A549 (cell line): ENCODE results near the gene PLCB1.

Experiments used
- BHLHE40 ChIP-seq: IDR thresholded peaks from 2 replicates; pipeline ENCODE4 v1.6.1; 2012; ENCODE audit warnings: low read depth, low read length, inconsistent platforms
- CTCF ChIP-seq: fragments of >200 bp; sonication (Bioruptor Twin); formaldehyde crosslinking; IDR thresholded peaks from 3 replicates; pipeline ENCODE4 v1.5.1; 2016
- EP300 ChIP-seq, 2 experiments: fragments of >200 bp; sonication (Bioruptor Twin); formaldehyde crosslinking; IDR thresholded peaks; 2 replicates in 1 of 2; 3 replicates in 1 of 2; pipeline ENCODE4 v1.6.1; 2016 to 2017
- FOSB ChIP-seq: fragments of 250-450 bp; sonication (Bioruptor Pico); IDR thresholded peaks from 2 replicates; pipeline ENCODE4 v1.5.0; 2020; ENCODE audit warnings: mild to moderate bottlenecking, moderate library complexity
- FOSL2 ChIP-seq, 2 experiments: fragments of 450-650 bp in 1 of 2; fragments of >200 bp in 1 of 2; sonication (Bioruptor Twin) in 1 of 2; formaldehyde crosslinking; IDR thresholded peaks; 2 replicates each; pipeline versions ENCODE4 v1.5.0 to v1.6.1; 2016 to 2020; ENCODE audit warnings: mild to moderate bottlenecking in 1 of 2, moderate library complexity in 1 of 2
- HDAC2 ChIP-seq: fragments of 200-600 bp; sonication (generic); IDR thresholded peaks from 2 replicates; pipeline ENCODE4 v1.6.1; 2016
- POLR2A ChIP-seq: IDR thresholded peaks from 2 replicates; pipeline ENCODE4 v1.6.1; 2012; ENCODE audit warnings: mild to moderate bottlenecking, low read length
- RAD21 ChIP-seq, 2 experiments: fragments of >200 bp in 1 of 2; sonication (Bioruptor Twin) in 1 of 2; formaldehyde crosslinking in 1 of 2; IDR thresholded peaks in 1 of 2; conservative IDR thresholded peaks in 1 of 2; 2 replicates in 1 of 2; 3 replicates in 1 of 2; pipeline ENCODE4 v1.6.1; 2012 to 2018; ENCODE audit warnings: inconsistent platforms in 1 of 2
- RCOR1 ChIP-seq: fragments of 150-350 bp; IDR thresholded peaks from 2 replicates; pipeline ENCODE4 v1.6.1; 2014; ENCODE audit warnings: antibody characterized with exemption, low read length, low read depth
- SMC3 ChIP-seq: fragments of >200 bp; sonication (Bioruptor Twin); formaldehyde crosslinking; IDR thresholded peaks from 3 replicates; pipeline ENCODE4 v1.6.1; 2018; ENCODE audit warnings: inconsistent platforms
- TF ChIP-seq, protein P1 (sequence below): fragments of 450-650 bp; IDR thresholded peaks from 2 replicates; pipeline ENCODE4 v1.6.1; 2014; ENCODE audit warnings: antibody characterized with exemption
- TF ChIP-seq, protein P2 (sequence below): fragments of 150-350 bp; IDR thresholded peaks from 2 replicates; pipeline ENCODE4 v1.6.1; 2014; ENCODE audit warnings: low read depth, mild to moderate bottlenecking, low read length
- TF ChIP-seq, protein P3 (sequence below): fragments of >200 bp; sonication (Bioruptor Twin); formaldehyde crosslinking; IDR thresholded peaks from 3 replicates; pipeline ENCODE4 v1.6.1; 2016
- TF ChIP-seq, protein P4 (sequence below): fragments of >200 bp; sonication (Bioruptor Twin); formaldehyde crosslinking; IDR thresholded peaks from 2 replicates; pipeline ENCODE4 v1.6.1; 2016

DNA sequence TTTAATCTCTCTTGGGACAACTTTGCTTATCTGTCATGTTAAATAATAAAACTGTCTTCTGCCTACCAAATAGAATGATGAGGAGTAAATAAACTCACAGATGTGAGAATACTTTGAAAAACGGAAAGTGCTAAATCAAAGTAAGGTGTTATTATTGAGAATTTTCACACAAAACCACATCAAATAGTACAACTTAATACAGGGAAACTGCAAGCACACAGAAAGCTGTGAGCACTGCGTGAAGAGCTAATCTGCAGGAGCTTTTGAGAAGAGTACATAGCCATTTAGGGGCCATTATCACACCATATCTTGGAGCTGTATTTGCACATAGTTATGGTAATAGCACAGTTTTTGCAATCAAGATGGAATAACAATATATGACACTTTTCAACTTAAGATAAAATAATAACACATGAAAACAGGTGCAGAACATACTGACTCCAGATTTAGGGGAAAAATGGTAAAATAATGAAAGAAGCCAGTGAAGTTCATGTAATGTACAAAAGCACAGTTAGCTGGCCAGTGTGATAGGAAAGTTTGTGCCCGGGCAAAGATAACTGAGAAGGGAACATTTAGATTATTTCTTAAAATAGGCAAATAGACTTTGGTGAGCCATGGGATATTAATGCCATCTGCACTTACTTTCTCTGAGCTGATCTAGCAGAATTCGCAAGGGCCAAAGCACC lies 538.3 kb downstream of the PLCB1 start:
- TF ChIP-seq POLR2A (no peak), EP300 (IDR thresholded peaks at IDR 0.05) (no peak), FOSB (no peak), CTCF (no peak), FOSL2 (IDR thresholded peaks at IDR 0.05) (no peak), FOSL2 (CRISPR knock-in tag; IDR thresholded peaks at IDR 0.05) (no peak), SMC3 (no peak), BHLHE40 (no peak), HDAC2 (no peak), RCOR1 (no peak), RAD21 (conservative IDR thresholded peaks at IDR 0.05 in 1 of 2, IDR thresholded peaks at IDR 0.05 in 1 of 2) (no peak)
- TF ChIP-seq, protein P1, sequence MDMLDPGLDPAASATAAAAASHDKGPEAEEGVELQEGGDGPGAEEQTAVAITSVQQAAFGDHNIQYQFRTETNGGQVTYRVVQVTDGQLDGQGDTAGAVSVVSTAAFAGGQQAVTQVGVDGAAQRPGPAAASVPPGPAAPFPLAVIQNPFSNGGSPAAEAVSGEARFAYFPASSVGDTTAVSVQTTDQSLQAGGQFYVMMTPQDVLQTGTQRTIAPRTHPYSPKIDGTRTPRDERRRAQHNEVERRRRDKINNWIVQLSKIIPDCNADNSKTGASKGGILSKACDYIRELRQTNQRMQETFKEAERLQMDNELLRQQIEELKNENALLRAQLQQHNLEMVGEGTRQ: no peak
- TF ChIP-seq, protein P2, sequence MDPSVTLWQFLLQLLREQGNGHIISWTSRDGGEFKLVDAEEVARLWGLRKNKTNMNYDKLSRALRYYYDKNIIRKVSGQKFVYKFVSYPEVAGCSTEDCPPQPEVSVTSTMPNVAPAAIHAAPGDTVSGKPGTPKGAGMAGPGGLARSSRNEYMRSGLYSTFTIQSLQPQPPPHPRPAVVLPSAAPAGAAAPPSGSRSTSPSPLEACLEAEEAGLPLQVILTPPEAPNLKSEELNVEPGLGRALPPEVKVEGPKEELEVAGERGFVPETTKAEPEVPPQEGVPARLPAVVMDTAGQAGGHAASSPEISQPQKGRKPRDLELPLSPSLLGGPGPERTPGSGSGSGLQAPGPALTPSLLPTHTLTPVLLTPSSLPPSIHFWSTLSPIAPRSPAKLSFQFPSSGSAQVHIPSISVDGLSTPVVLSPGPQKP: no peak
- TF ChIP-seq, protein P3, sequence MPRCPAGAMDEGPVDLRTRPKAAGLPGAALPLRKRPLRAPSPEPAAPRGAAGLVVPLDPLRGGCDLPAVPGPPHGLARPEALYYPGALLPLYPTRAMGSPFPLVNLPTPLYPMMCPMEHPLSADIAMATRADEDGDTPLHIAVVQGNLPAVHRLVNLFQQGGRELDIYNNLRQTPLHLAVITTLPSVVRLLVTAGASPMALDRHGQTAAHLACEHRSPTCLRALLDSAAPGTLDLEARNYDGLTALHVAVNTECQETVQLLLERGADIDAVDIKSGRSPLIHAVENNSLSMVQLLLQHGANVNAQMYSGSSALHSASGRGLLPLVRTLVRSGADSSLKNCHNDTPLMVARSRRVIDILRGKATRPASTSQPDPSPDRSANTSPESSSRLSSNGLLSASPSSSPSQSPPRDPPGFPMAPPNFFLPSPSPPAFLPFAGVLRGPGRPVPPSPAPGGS: no peak
- TF ChIP-seq, protein P4, sequence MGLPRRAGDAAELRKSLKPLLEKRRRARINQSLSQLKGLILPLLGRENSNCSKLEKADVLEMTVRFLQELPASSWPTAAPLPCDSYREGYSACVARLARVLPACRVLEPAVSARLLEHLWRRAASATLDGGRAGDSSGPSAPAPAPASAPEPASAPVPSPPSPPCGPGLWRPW: no peak
